Transverse colon (tissue), 4 donors: Measurements from ENCODE around the gene TOMM22. TPM values are rescaled to one million over a fixed set of nuclear protein-coding genes. Genes with fewer than 3 reads are reported as not detected.

Experiments
- DNase-seq: peaks from one replicate; pipeline ENCODE4 v3.0.0-alpha.2; 2019
- H3K27ac ChIP-seq, 4 donors: fragments of 200-600 bp; sonication (generic); 2 replicates each; pipeline ENCODE4 v1.5.1; 2016 to 2018; ENCODE audit warnings: inconsistent platforms in 4 of 4
- H3K27me3 ChIP-seq: fragments of 200-600 bp; sonication (generic); 2 replicates; pipeline ENCODE4 v1.5.1; 2017; ENCODE audit warnings: inconsistent platforms
- H3K36me3 ChIP-seq, 4 donors: fragments of 200-600 bp; sonication (generic); 2 replicates each; pipeline ENCODE4 v1.5.1; 2017 to 2019; ENCODE audit warnings: inconsistent platforms in 4 of 4
- H3K4me1 ChIP-seq, 4 donors: fragments of 200-600 bp; sonication (generic); 2 replicates each; pipeline ENCODE4 v1.5.1; 2017 to 2020; ENCODE audit warnings: inconsistent platforms in 4 of 4
- H3K4me3 ChIP-seq, 4 donors: fragments of 200-600 bp; sonication (generic); 1 replicate in 1 of 4; 2 replicates in 3 of 4; pipeline versions ENCODE4 v1.5.1 to v1.6.1; 2017 to 2019; ENCODE audit warnings: inconsistent platforms in 4 of 4
- H3K9me3 ChIP-seq, 2 donors: fragments of 200-600 bp; sonication (generic); 2 replicates each; pipeline ENCODE4 v1.5.1; 2017 to 2019; ENCODE audit warnings: inconsistent platforms in 2 of 2
- CTCF ChIP-seq, 5 experiments: fragments of 200-600 bp in 3 of 5; fragments of 450-650 bp in 2 of 5; sonication (generic) in 3 of 5; IDR thresholded peaks; 1 replicate in 2 of 5; 2 replicates in 3 of 5; pipeline ENCODE4 v1.5.1; 2016 to 2017; ENCODE audit warnings: antibody characterized with exemption in 5 of 5, inconsistent platforms in 3 of 5, mild to moderate bottlenecking in 2 of 5, moderate library complexity in 1 of 5
- EP300 ChIP-seq: sonication (generic); formaldehyde crosslinking; IDR thresholded peaks from one replicate; pipeline ENCODE4 v1.6.1; 2017; ENCODE audit warnings: antibody characterized with exemption, low read depth
- POLR2A ChIP-seq: fragments of 450-650 bp; IDR thresholded peaks from one replicate; pipeline ENCODE4 v1.6.1; 2016; ENCODE audit warnings: antibody characterized with exemption, mild to moderate bottlenecking, moderate library complexity
- POLR2AphosphoS5 ChIP-seq, 3 donors: sonication (generic); formaldehyde crosslinking; IDR thresholded peaks; one replicate each; pipeline ENCODE4 v1.6.1; 2016; ENCODE audit warnings: antibody characterized with exemption in 3 of 3
- WGBS, 2 donors: methylation state at CpG; one replicate each; pipeline ENCODE4 v1.1.5; 2018; ENCODE audit warnings: low coverage in 1 of 2; 5-methylcytosine and 5-hydroxymethylcytosine counted together
- in situ Hi-C, 4 donors: fragments of 200-750 bp; cut with MboI; loops; one replicate each; pipeline versions ENCODE4 v1.15.0 to v1.15.1; 2017; ENCODE audit warnings: low sequenced_read_pairs in 3 of 4, low pct_ligation_motif_present in 1 of 4, low pct_unique_long_range_greater_than_20kb in 1 of 4
- intact Hi-C: fragments of 100-400 bp; cut with DNase I; formaldehyde crosslinking; loops from one replicate; pipeline ENCODE4 v1.15.1; 2023; ENCODE audit warnings: low total_unique reads
- total RNA-seq, 4 donors: library from RNA; depleted of rRNA; stranded (reverse); fragments of >200 nt; gene quantifications; one replicate each; pipeline ENCODE4 v1.1.0, GENCODE V29; 2016

Gene TOMM22
- total RNA-seq, 4 donors from 2014 or later: 19.1 to 48.3 (median 32.9) TPM

DNA sequence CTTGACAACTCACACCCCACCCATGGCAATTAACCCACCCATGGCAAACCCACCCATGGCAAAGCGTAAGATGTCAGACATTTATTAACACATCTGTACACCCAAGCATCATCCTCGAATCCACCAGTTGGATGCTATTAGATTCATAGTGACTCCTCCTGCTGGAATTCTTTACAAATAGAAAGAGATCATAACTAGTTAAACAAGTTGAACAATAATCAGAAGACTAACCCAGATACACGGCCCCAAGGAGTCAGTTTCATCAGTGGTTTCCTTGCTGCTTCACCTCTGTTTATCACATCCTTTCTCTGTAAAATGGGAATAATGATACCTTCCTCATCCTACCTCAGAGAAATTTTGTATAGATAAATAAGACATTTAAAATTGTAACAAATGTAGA, 29.1 kb downstream of the TOMM22 start:
- DNase-seq: no peak
- in situ Hi-C loops (no loop called here), intact Hi-C loops (no loop called here)
- 67 to 70% methylated on average over 2 to 3 of the region's 3 CpGs for whole genome bisulfite sequencing, 2 donors
- Histone ChIP-seq H3K4me1 (peaks cover 12 to 39% (median 21%) of the 10 kb centered on the region in 4 donors), H3K36me3 (peaks cover 0 to under 1% (median 0%) of the 10 kb centered on the region in 4 donors), H3K4me3 (no peak overlapping the region), H3K9me3 (no peaks in the 10 kb centered on the region), H3K27me3 (no peaks in the 10 kb centered on the region), H3K27ac (no peak overlapping the region)
- TF ChIP-seq CTCF (IDR thresholded peaks at IDR 0.05) (no peak), POLR2A (no peak), EP300 (no peak), POLR2AphosphoS5 (IDR thresholded peaks at IDR 0.05) (no peak)

DNA sequence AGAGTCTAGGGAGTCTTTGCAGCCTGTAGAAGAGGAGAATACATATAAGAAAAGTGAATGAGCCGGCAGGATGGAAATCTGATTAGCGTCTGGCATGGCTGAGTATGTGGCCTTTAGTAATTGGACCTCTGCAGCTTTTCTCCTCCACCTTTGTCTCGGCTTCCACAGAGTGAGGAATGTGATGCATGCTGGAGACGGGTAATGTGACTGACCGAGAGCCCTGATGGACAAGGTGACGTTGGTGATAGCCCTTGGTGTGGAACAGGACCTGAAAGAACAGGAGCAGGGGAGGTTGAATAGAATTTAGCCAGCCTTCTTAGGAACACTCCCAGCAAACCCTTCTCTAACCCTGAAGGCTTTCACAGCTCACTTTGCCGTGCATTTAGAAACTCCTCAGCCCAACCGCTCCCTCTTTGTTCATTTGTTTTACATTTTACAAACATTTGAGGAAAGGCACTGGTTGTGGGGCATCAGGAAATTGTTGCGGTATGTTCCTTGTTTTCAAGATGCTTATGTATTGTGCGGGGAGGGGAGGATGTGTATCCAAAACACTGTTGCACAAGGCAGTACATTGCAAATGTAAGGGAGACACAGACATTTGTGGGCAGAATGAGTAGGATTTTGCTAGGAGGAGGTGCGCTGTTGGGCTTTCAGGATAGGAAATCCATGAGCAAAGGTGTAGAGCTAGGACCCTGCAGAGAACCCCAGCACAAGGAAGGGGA, 30.9 kb downstream of the TOMM22 start:
- no peaks in the 10 kb centered on the region for H3K9me3 ChIP-seq
- no peak overlapping the region for H3K27ac ChIP-seq
- in situ Hi-C loops: no loop called here
- TF ChIP-seq POLR2AphosphoS5 (IDR thresholded peaks at IDR 0.05) (no peak), POLR2A (no peak), EP300 (no peak), CTCF (IDR thresholded peaks at IDR 0.05) (no peak)
- no peak overlapping the region for H3K4me3 ChIP-seq
- no peaks in the 10 kb centered on the region for H3K27me3 ChIP-seq
- peaks cover 0 to 16% (median 7%) of the 10 kb centered on the region in 4 donors for H3K36me3 ChIP-seq
- intact Hi-C loops: no loop called here
- 84 to 90% methylated on average over 8 to 11 of the region's 11 CpGs for WGBS, 2 donors
- H3K4me1 ChIP-seq: peaks cover 11 to 29% (median 11%) of the 10 kb centered on the region in 4 donors
- DNase-seq: no peak

- Histone ChIP-seq H3K4me3 (no peak overlapping the region), H3K27ac (no peak overlapping the region), H3K27me3 (no peaks in the 10 kb centered on the region), H3K9me3 (no peaks in the 10 kb centered on the region), H3K36me3 (peaks cover 0 to 17% (median 7%) of the 10 kb centered on the region in 4 donors), H3K4me1 (peaks cover 0 to 28% (median 7%) of the 10 kb centered on the region in 4 donors)
- intact Hi-C loops (no loop called here), in situ Hi-C loops (no loop called here)
- DNase-seq: no peak
- WGBS, 2 donors: 77 to 89% methylated on average over 8 of the region's 8 CpGs
- TF ChIP-seq EP300: no peak
- TF ChIP-seq CTCF (IDR thresholded peaks at IDR 0.05): no peak
- TF ChIP-seq POLR2AphosphoS5 (IDR thresholded peaks at IDR 0.05): no peak
- TF ChIP-seq POLR2A: no peak
Observed at GRCh38 chr22:38713921-38714320, 32.2 kb downstream of the TOMM22 start.

DNA sequence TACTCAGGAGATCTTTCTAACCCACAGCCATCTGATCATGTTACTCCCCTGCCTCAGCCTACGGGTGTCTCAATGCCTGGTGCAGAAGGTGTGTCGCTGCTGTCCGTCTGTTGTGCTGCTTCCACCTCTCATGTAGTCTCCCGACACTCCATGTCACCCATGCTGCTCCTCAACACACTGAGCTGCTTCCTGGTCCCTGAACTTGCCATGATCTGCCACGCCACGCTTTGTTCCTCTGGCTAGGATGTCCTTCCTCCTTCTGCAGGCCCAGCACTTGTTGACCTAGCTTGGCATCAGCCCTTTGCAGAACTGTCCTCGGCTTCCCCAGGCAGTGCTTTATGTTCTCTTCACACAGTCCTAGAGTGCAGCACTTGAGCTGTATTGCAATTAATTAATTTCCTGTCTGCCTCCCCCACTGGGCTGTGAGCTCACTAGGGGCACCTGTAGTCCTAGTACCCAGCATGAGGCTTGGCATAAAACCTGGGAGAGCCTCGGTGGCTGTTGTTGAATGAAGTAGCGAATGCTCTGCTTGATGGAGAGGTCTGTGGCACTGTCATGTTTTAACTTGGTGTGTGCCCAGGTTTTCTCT, 33.5 kb downstream of the TOMM22 start:
- no peaks in the 10 kb centered on the region for H3K9me3 ChIP-seq
- H3K27me3 ChIP-seq: no peaks in the 10 kb centered on the region
- no peak overlapping the region for H3K4me3 ChIP-seq
- TF ChIP-seq CTCF (IDR thresholded peaks at IDR 0.05): no peak
- no peak for TF ChIP-seq POLR2AphosphoS5 (IDR thresholded peaks at IDR 0.05)
- no peak for DNase-seq
- H3K36me3 ChIP-seq: peaks cover 0 to 20% (median 7%) of the 10 kb centered on the region in 4 donors
- in situ Hi-C loops (no loop called here), intact Hi-C loops (no loop called here)
- no peak overlapping the region for H3K27ac ChIP-seq
- peaks cover 0 to 22% (median 7%) of the 10 kb centered on the region in 4 donors for H3K4me1 ChIP-seq
- 92 to 100% methylated on average over 1 to 9 of the region's 9 CpGs for WGBS, 2 donors
